ENCODE data around the gene KRTAP10-8. TPM values are rescaled to one million over a fixed set of nuclear protein-coding genes. Genes with fewer than 3 reads are reported as not detected.

KRTAP10-8 gene
- polyA plus RNA-seq, 6 donors from 2014 or later: not detected

Other genes starting within 250 kb of the KRTAP10-8 start
- 1 to 10 TPM in 1 of 6 donors, under 1 TPM in 5; 0.12 to 2.0 (median 0.64) TPM for gene LRRC3, start 156.6 kb upstream of the KRTAP10-8 start, polyA plus RNA-seq (ENCODE audit: low read depth in 6 of 6)
- not detected for gene KRTAP10-1, start 71.9 kb upstream of the KRTAP10-8 start, polyA plus RNA-seq (ENCODE audit: low read depth in 6 of 6)
- not detected for gene KRTAP10-2, start 60.6 kb upstream of the KRTAP10-8 start, polyA plus RNA-seq (ENCODE audit: low read depth in 6 of 6)
- gene KRTAP10-3, start 53.3 kb upstream of the KRTAP10-8 start, polyA plus RNA-seq (ENCODE audit: low read depth in 6 of 6): not detected
- not detected for gene KRTAP10-4, start 38.4 kb upstream of the KRTAP10-8 start, polyA plus RNA-seq (ENCODE audit: low read depth in 6 of 6)
- not detected for gene KRTAP10-5, start 31.5 kb upstream of the KRTAP10-8 start, polyA plus RNA-seq (ENCODE audit: low read depth in 6 of 6)
- gene KRTAP10-6, start 19.6 kb upstream of the KRTAP10-8 start, polyA plus RNA-seq (ENCODE audit: low read depth in 6 of 6): not detected
- not detected for gene KRTAP10-7, start 11.5 kb upstream of the KRTAP10-8 start, polyA plus RNA-seq (ENCODE audit: low read depth in 6 of 6)
- not detected for gene KRTAP10-9, start 15.0 kb downstream of the KRTAP10-8 start, polyA plus RNA-seq (ENCODE audit: low read depth in 6 of 6)
- gene KRTAP10-10, start 25.3 kb downstream of the KRTAP10-8 start, polyA plus RNA-seq (ENCODE audit: low read depth in 6 of 6): not detected
- gene KRTAP10-11, start 34.3 kb downstream of the KRTAP10-8 start, polyA plus RNA-seq (ENCODE audit: low read depth in 6 of 6): not detected
- gene KRTAP12-4, start 42.6 kb downstream of the KRTAP10-8 start, polyA plus RNA-seq (ENCODE audit: low read depth in 6 of 6): not detected
- gene KRTAP12-3, start 45.9 kb downstream of the KRTAP10-8 start, polyA plus RNA-seq (ENCODE audit: low read depth in 6 of 6): not detected
- gene KRTAP12-2, start 54.8 kb downstream of the KRTAP10-8 start, polyA plus RNA-seq (ENCODE audit: low read depth in 6 of 6): not detected
- gene KRTAP12-1, start 70.1 kb downstream of the KRTAP10-8 start, polyA plus RNA-seq (ENCODE audit: low read depth in 6 of 6): not detected
- not detected for gene KRTAP10-12, start 85.1 kb downstream of the KRTAP10-8 start, polyA plus RNA-seq (ENCODE audit: low read depth in 6 of 6)
- not detected for gene TSPEAR, start 99.5 kb downstream of the KRTAP10-8 start, polyA plus RNA-seq (ENCODE audit: low read depth in 6 of 6)
- gene UBE2G2, start 189.7 kb downstream of the KRTAP10-8 start, polyA plus RNA-seq (ENCODE audit: low read depth in 6 of 6): 10 to 100 TPM; 53.8 to 72.5 (median 59.5) TPM
- 100 to 1,000 TPM in 1 of 6 donors, 10 to 100 TPM in 5; 71.2 to 100 (median 79.5) TPM for gene SUMO3, start 206.0 kb downstream of the KRTAP10-8 start, polyA plus RNA-seq (ENCODE audit: low read depth in 6 of 6)